Gastroesophageal sphincter (tissue), 4 donors: ENCODE data around the gene FASN. TPM values are rescaled to one million over a fixed set of nuclear protein-coding genes. Genes with fewer than 3 reads are reported as not detected.

Experiments
- ATAC-seq: fragments of 150-250 bp; one replicate; pipeline ENCODE4 v1.9.1; 2016; ENCODE audit warnings: mild to moderate bottlenecking, moderate library complexity
- H3K27ac ChIP-seq, 4 donors: fragments of 200-600 bp; sonication (generic) in 3 of 4; 1 replicate in 3 of 4; 2 replicates in 1 of 4; pipeline ENCODE4 v1.5.1; 2016 to 2019
- H3K27me3 ChIP-seq: fragments of 200-600 bp; sonication (generic); one replicate; pipeline ENCODE4 v1.5.1; 2019
- H3K36me3 ChIP-seq, 2 donors: fragments of 200-600 bp; sonication (generic); one replicate each; pipeline ENCODE4 v1.5.1; 2019; ENCODE audit warnings: control low read depth in 1 of 2
- H3K4me1 ChIP-seq, 3 donors: fragments of 200-600 bp; sonication (generic); 1 replicate in 2 of 3; 2 replicates in 1 of 3; pipeline ENCODE4 v1.5.1; 2016 to 2019; ENCODE audit warnings: control low read depth in 2 of 3
- H3K4me3 ChIP-seq, 2 donors: fragments of 200-600 bp; sonication (generic); one replicate each; pipeline ENCODE4 v1.5.1; 2019; ENCODE audit warnings: mild to moderate bottlenecking in 1 of 2, moderate library complexity in 1 of 2
- H3K9me3 ChIP-seq, 3 donors: fragments of 200-600 bp; sonication (generic); one replicate each; pipeline ENCODE4 v1.5.1; 2017 to 2019; ENCODE audit warnings: control low read depth in 2 of 3
- EP300 ChIP-seq: sonication (generic); formaldehyde crosslinking; IDR thresholded peaks from one replicate; pipeline ENCODE4 v1.6.1; 2017; ENCODE audit warnings: antibody characterized with exemption, mild to moderate bottlenecking
- POLR2A ChIP-seq, 2 donors: fragments of 450-650 bp; IDR thresholded peaks; one replicate each; pipeline ENCODE4 v1.6.1; 2017; ENCODE audit warnings: antibody characterized with exemption in 2 of 2, mild to moderate bottlenecking in 2 of 2, moderate library complexity in 1 of 2
- POLR2AphosphoS5 ChIP-seq: sonication (generic); formaldehyde crosslinking; IDR thresholded peaks from one replicate; pipeline ENCODE4 v1.6.1; 2017; ENCODE audit warnings: antibody characterized with exemption
- WGBS, 2 donors: methylation state at CpG; one replicate each; pipeline ENCODE4 v1.1.5; 2018; ENCODE audit warnings: low coverage in 1 of 2; 5-methylcytosine and 5-hydroxymethylcytosine counted together
- total RNA-seq, 4 donors: library from RNA; depleted of rRNA; stranded (reverse); fragments of >200 nt; gene quantifications; one replicate each; pipeline ENCODE4 v1.1.0, GENCODE V29; 2016
- TF ChIP-seq, protein P1 (sequence below), 4 experiments: fragments of 200-600 bp in 2 of 4; fragments of 450-650 bp in 2 of 4; sonication (generic) in 1 of 4; IDR thresholded peaks; one replicate each; pipeline ENCODE4 v1.5.1; 2017 to 2019; ENCODE audit warnings: antibody characterized with exemption in 4 of 4, mild to moderate bottlenecking in 2 of 4, moderate library complexity in 2 of 4

The FASN gene
- total RNA-seq, 4 donors from 2014 or later: 22.6 to 52.8 (median 48.3) TPM

DNA sequence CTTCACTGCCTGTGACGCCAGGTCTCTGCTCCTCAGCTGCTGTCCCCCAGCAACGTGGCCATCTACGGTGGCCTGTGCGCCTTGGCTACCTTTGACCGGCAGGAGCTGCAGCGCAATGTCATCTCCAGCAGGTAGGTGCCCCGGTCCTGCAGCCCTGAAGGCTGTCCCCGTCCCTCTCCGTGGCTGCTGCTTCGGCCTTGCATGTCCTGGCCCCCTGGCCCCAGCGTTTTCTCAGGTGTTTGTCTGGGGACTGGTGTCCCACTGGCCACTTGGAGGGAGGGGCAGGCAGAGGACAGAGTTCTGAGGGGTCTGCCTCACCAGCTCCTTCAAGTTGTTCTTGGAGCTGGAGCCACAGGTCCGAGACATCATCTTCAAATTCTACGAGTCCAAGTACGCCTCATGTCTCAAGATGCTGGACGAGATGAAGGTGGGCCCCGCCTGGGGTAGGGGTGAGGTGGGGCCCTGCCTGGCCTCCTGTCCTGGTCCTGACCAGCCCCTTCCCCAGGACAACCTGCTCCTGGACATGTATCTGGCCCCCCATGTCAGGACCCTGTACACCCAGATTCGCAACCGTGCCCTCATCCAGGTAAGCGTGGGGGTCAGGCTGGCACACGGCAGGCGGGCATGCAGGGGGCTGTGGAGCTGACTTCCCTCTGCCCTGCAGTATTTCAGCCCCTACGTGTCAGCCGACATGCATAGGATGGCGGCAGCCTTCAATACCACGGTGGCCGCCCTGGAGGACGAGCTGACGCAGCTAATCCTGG lies 41.9 kb downstream of the FASN start:
- Histone ChIP-seq H3K9me3 (no peaks in the 10 kb centered on the region), H3K27ac (no peak overlapping the region), H3K4me1 (peaks cover 0 to 33% (median 12%) of the 10 kb centered on the region in 3 donors), H3K27me3 (no peaks in the 10 kb centered on the region), H3K4me3 (no peak overlapping the region), H3K36me3 (peaks cover 0 to 80% of the 10 kb centered on the region in 2 donors)
- no peak for ATAC-seq
- 80% methylated on average over 1 of the region's 28 CpGs; no CpG with 5 or more reads in 1 of the 2 donors for WGBS, 2 donors
- no peak for TF ChIP-seq POLR2A (IDR thresholded peaks at IDR 0.05)
- no peak for TF ChIP-seq EP300
- TF ChIP-seq POLR2AphosphoS5: no peak
- TF ChIP-seq, protein P1, sequence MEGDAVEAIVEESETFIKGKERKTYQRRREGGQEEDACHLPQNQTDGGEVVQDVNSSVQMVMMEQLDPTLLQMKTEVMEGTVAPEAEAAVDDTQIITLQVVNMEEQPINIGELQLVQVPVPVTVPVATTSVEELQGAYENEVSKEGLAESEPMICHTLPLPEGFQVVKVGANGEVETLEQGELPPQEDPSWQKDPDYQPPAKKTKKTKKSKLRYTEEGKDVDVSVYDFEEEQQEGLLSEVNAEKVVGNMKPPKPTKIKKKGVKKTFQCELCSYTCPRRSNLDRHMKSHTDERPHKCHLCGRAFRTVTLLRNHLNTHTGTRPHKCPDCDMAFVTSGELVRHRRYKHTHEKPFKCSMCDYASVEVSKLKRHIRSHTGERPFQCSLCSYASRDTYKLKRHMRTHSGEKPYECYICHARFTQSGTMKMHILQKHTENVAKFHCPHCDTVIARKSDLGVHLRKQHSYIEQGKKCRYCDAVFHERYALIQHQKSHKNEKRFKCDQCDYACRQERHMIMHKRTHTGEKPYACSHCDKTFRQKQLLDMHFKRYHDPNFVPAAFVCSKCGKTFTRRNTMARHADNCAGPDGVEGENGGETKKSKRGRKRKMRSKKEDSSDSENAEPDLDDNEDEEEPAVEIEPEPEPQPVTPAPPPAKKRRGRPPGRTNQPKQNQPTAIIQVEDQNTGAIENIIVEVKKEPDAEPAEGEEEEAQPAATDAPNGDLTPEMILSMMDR (IDR thresholded peaks at IDR 0.05): no peak

DNA sequence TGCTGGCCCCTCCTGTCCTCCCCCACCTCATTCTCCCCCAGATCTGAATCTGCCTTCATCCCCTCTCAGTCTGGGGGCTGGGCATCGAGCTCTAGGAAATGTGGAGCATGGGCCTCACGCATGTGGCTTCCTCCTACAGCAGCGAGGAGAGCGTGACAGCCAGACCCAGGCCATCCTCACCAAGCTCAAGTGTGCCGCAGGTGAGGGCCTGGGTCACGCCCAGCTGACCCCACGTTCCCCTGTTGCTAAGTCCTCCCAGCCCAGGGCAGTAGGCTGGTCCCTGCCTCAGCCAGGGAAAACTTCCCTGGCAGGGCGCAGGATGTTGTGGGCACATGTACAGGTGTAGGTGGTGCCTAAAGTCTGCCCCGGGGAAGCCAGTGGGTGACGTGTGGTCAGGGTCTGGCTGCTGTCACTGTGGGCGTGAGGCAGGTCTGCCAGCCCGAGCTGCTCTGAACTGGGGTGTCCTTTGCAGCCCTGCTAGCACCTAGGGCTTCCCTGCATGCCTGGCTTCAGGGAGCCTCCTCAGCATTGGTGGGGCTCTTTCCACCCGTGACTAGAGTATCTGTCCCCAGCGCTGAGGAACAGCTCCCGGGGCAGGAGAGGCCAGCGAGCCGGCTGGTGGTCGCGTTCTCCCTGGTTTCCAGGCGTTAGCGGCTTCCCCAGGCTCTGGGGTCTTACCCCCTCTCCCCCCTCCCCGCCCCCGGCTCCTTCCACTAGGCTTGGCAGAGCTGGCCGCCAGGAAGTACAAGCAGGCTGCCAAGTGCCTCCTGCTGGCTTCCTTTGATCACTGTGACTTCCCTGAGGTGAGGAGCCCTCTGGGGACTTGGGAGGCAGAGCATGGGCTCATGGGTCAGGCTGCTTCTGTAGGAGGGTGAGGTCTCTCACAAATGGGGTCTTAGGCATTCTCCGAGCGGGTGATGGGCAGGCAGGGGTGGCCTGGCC lies 42.7 kb downstream of the FASN start:
- Histone ChIP-seq H3K36me3 (peaks cover 0 to 75% of the 10 kb centered on the region in 2 donors), H3K27ac (no peak overlapping the region), H3K9me3 (no peaks in the 10 kb centered on the region), H3K4me1 (peaks cover 0 to 41% (median 18%) of the 10 kb centered on the region in 3 donors), H3K4me3 (no peak overlapping the region), H3K27me3 (no peaks in the 10 kb centered on the region)
- TF ChIP-seq, protein P1 (IDR thresholded peaks at IDR 0.05): no peak
- TF ChIP-seq POLR2AphosphoS5 (no peak), POLR2A (IDR thresholded peaks at IDR 0.05) (no peak), EP300 (no peak)
- WGBS, 2 donors: 60 to 78% methylated on average over 1 to 3 of the region's 26 CpGs
- ATAC-seq: no peak

DNA sequence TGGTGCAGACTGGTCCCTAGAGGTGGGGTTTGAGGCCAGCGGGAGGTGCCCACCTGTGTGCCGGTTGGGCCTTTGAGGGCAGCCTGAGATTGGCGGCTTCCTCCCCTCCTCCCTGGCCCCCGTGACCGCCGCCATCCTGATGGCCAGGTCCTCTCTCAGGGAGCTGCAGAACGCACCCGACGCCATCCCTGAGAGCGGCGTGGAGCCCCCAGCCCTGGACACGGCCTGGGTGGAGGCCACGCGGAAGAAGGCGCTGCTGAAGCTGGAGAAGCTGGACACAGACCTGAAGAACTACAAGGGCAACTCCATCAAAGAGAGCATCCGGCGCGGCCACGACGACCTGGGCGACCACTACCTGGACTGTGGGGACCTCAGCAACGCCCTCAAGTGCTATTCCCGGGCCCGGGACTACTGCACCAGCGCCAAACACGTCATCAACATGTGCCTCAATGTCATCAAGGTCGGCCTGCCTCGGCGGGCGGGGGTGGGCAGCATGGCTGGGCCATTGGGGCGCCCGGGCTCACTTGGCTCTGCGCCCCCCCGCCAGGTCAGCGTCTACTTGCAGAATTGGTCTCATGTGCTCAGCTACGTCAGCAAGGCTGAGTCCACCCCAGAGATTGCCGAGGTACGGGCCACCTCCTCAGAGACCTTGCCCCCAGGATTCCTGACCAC lies 43.5 kb downstream of the FASN start:
- WGBS, 2 donors: 100% methylated on average over 1 of the region's 38 CpGs
- Histone ChIP-seq H3K27ac (no peak overlapping the region), H3K4me1 (peaks cover 0 to 49% (median 25%) of the 10 kb centered on the region in 3 donors), H3K9me3 (no peaks in the 10 kb centered on the region), H3K27me3 (no peaks in the 10 kb centered on the region), H3K36me3 (peaks cover 0 to 75% of the 10 kb centered on the region in 2 donors), H3K4me3 (no peak overlapping the region)
- TF ChIP-seq EP300 (no peak), POLR2AphosphoS5 (no peak), POLR2A (IDR thresholded peaks at IDR 0.05) (no peak)
- TF ChIP-seq, protein P1 (IDR thresholded peaks at IDR 0.05): no peak
- ATAC-seq: no peak

DNA sequence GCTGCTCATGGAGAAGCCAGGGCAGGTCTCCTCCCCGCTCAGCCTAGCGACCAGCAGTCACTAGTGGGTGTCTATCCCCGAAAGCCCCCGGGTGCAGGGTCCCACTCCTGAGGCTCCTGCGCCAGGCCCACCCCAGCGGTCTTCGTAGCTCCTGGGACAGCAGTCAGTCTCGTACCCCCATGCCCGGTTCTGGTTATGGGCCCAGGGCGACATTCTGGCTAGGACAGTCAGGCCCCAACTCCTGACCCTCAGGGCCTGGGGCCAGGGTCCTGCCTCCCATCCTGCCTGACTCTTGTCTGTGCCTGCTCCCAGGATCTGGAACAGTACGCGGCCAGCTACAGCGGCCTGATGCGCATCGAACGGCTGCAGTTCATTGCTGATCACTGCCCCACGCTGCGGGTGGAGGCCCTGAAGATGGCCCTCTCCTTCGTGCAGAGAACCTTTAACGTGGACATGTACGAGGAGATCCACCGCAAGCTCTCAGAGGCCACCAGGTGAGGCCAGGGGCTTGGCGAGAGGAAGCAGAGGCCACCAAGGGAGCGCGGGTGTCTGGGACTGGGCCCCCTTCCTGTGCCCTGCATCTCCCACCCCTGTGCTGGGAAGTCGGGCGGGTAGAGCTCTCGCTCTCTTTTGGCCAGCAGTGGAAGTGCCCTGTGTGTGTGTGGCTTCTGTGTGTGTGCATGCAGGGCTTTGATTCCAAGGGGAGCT lies 44.3 kb downstream of the FASN start:
- ATAC-seq: no peak
- Histone ChIP-seq H3K36me3 (peaks cover 0 to 75% of the 10 kb centered on the region in 2 donors), H3K27ac (no peak overlapping the region), H3K4me3 (no peak overlapping the region), H3K4me1 (peaks cover 0 to 54% (median 26%) of the 10 kb centered on the region in 3 donors), H3K27me3 (no peaks in the 10 kb centered on the region), H3K9me3 (no peaks in the 10 kb centered on the region)
- WGBS, 2 donors: 80% methylated on average over 3 of the region's 28 CpGs; no CpG with 5 or more reads in 1 of the 2 donors
- TF ChIP-seq, protein P1 (IDR thresholded peaks at IDR 0.05): no peak
- TF ChIP-seq POLR2A (IDR thresholded peaks at IDR 0.05): no peak
- no peak for TF ChIP-seq POLR2AphosphoS5
- no peak for TF ChIP-seq EP300
